KBM-7 (cell line): ENCODE results near the gene POP5.
"Not testable (repeated sequence)": the region's sequence is repeated elsewhere in the genome, so short reads cannot be mapped to it uniquely, and the experiment has no call there.

ENCODE experiments used
- DNase-seq: peaks from one replicate; pipeline ENCODE4 v3.0.0-alpha.2; 2015
- in situ Hi-C: fragments of 300-500 bp; cut with MboI; formaldehyde crosslinking; loops from 2 replicates; pipeline ENCODE4 v1.14.3; 2020; ENCODE audit warnings: low sequenced_read_pairs, low pct_unique_long_range_greater_than_20kb, mixed read lengths

POP5 gene

GRCh38 chr12:120544691-120545090 lies 36.5 kb downstream of the POP5 start:
- DNase-seq: no peak
- in situ Hi-C loops: no loop called here

GRCh38 chr12:120542166-120542565 lies 39.0 kb downstream of the POP5 start:
- no peak for DNase-seq
- in situ Hi-C loops: no loop called here

- in situ Hi-C loops: no loop called here
- DNase-seq: no peak
Observed at GRCh38 chr12:120540445-120540844, 40.8 kb downstream of the POP5 start.

- no peak for DNase-seq
- in situ Hi-C loops: no loop called here
Observed at GRCh38 chr12:120539303-120539702, 41.9 kb downstream of the POP5 start.

- in situ Hi-C loops: no loop called here
- DNase-seq: peak; percentile 38
Observed at GRCh38 chr12:120538281-120539156, 42.7 kb downstream of the POP5 start.

- in situ Hi-C loops: no loop called here
- no peak for DNase-seq
Observed at GRCh38 chr12:120537856-120538220, 43.4 kb downstream of the POP5 start.

- no peak for DNase-seq
Observed at GRCh38 chr12:120536064-120536791, 45.0 kb downstream of the POP5 start.

GRCh38 chr12:120534703-120535655 lies 46.2 kb downstream of the POP5 start:
- DNase-seq: peak; percentile 66
- in situ Hi-C loops: no loop called here

More at GRCh38 chr12:120536064-120536791, 45.0 kb downstream of the POP5 start:
- in situ Hi-C loops: no loop called here

GRCh38 chr12:120534203-120534702 lies 46.9 kb downstream of the POP5 start, which contains the start of gene RNF10:
Gene RNF10, plus strand, starts transcription at chr12:120534356. Its CDS starts 456 bp downstream, at chr12:120534812.
- in situ Hi-C loops: no loop called here
- DNase-seq: peak; percentile 83

- in situ Hi-C loops: no loop called here
- no peak for DNase-seq
Observed at GRCh38 chr12:120532701-120533238, 48.4 kb downstream of the POP5 start.

- in situ Hi-C loops, DNase-seq: not testable (repeated sequence)
Observed at GRCh38 chr12:120530418-120530761, 50.8 kb downstream of the POP5 start.

GRCh38 chr12:120529641-120530417 lies 51.4 kb downstream of the POP5 start:
- in situ Hi-C loops: no loop called here
- DNase-seq: no peak

GRCh38 chr12:120528861-120529525 lies 52.2 kb downstream of the POP5 start, which contains the start of gene COQ5:
Gene COQ5, minus strand, starts transcription at chr12:120529158. Its CDS starts 17 bp downstream, at chr12:120529141.
- peak; percentile 84 for DNase-seq
- in situ Hi-C loops: no loop called here
